A204.1 (cell line): ENCODE results near the gene MSRB1.
"Not testable (repeated sequence)": the region's sequence is repeated elsewhere in the genome, so short reads cannot be mapped to it uniquely, and the experiment has no call there.

ENCODE experiments used
- FAIRE-seq: peaks from 2 replicates; lab custom pipeline; 2012; peaks lifted over from hg19 to GRCh38; lab: Jason Lieb, UNC

Gene MSRB1

DNA sequence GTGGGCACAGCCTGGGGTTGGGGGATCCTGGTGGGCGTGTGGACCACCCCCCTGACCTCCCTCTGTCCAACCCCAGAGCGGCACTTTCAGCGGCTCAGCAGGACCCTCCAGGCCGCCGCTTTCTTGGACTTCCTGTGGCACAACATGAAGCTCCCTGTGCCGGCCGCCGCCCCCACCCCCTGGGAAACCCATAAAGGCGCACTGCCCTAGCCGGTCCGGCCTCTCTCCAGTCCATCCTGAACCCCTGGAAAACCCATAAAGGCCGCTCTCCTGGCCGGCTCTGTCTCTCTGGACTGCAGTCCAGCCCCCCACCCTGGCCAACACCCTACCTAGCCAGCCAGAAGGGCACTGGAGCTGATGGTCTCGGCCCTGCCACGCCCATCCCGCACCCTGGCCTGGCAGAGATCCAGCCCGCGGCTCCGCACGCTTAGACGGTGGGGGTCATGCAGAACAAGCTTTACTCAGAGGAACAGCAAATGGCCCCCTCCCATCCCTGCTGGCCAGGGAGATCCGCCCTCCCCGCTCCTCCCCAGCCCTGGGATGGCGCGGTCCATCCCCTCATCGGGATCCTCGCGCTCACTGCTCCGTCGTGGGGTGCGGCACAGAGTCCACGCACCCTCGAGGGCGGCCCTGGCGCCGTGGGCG is 35.6 kb upstream of the MSRB1 start:
- FAIRE-seq = no peak

- no peak for FAIRE-seq
Observed at GRCh38 chr16:1977875-1978268, 34.9 kb upstream of the MSRB1 start.

- no peak for FAIRE-seq
Observed at GRCh38 chr16:1976951-1977874, 34.2 kb upstream of the MSRB1 start.

GRCh38 chr16:1976216-1976520 is 33.2 kb upstream of the MSRB1 start:
- FAIRE-seq = no peak

DNA sequence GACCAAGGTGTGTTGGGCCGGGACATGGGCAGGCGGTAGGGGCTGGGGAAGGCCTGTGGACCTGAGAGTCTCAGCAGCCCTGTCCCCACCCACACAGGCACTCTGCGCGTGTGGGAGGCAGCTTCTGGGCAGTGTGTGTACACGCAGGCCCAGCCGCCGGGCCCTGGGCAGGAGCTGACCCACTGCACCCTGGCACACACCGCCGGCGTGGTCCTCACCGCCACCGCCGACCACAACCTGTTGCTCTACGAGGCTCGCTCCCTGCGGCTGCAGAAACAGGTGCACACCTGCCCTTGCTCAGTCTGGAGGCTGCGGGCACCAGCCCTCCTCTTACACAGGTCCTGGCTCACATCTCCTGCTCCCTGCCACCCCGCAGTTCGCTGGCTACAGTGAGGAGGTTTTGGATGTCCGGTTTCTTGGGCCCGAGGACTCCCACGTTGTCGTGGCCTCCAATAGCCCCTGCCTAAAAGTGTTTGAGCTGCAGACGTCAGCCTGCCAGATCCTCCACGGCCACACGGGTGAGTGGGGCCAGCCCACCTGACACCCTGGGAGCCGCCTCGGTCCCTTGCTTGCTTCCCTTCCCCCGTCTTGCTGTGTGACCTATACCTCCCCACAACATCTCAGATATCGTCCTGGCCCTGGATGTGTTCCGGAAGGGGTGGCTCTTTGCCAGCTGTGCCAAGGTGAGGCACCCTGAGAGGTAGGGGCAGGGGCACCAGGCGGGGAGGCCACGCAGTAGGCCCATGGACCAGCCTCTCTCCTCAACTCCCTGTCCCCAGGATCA is 32.6 kb upstream of the MSRB1 start:
- no peak for FAIRE-seq

GRCh38 chr16:1974157-1975070 is 31.4 kb upstream of the MSRB1 start:
- no peak for FAIRE-seq

- no peak for FAIRE-seq
Observed at GRCh38 chr16:1973461-1974156, 30.6 kb upstream of the MSRB1 start.

DNA sequence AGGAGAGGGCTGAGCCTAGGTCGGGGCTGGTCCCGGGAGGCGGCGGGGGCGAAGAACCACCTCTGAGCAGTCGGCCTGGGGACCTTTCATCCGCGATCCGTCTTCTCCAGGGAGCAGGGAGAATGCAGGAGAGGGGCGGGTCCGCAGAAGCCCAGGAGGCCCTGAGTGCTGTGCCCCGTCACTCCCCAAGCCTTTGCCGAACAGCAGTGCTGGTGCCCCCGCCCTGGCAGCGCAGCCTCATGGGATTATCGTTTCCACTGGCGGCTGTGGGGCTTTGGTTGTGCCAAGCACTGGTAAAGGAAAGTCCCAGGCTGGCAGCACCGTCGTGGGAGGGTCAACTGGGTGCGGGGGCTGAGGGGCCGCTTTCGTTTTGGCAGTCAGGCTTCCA is 29.5 kb upstream of the MSRB1 start:
- FAIRE-seq = no peak

- peak; percentile 76 for FAIRE-seq
Observed at GRCh38 chr16:1971796-1972489, 28.9 kb upstream of the MSRB1 start, which contains the start of gene TBL3. Gene TBL3 (plus strand): TSS chr16:1972053. CDS start chr16:1972165, 112 bp downstream.

DNA sequence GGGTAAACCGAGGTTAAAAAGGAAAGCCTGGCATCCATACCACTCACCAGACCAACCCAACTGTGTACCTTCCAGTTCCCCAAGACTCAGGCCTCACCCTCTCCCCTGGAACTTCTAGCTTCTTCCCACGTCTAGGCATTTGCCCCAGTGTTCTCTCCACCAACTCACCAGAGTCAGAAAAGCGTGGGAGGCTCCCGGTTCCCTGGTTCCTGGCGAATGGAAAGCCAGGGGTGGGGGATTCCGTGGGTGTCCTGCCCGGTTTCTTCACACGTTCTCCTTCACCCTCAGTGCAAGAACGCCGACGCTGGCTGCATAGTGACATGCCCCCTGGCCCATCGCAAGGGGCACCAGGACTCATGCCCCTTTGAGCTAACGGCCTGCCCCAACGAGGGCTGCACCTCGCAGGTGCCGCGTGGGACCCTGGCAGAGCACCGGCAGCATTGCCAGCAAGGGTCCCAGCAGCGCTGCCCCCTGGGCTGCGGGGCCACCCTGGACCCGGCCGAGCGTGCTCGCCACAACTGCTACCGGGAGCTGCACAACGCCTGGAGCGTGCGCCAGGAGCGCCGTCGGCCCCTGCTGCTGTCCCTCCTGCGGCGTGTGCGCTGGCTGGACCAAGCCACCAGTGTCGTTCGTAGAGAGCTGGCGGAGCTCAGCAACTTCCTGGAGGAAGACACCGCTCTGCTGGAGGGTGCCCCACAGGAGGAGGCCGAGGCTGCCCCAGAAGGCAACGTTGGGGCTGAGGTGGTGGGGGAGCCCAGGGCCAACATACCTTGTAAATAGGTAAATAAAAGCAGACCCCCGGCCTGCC is 25.4 kb upstream of the MSRB1 start:
- no peak for FAIRE-seq

DNA sequence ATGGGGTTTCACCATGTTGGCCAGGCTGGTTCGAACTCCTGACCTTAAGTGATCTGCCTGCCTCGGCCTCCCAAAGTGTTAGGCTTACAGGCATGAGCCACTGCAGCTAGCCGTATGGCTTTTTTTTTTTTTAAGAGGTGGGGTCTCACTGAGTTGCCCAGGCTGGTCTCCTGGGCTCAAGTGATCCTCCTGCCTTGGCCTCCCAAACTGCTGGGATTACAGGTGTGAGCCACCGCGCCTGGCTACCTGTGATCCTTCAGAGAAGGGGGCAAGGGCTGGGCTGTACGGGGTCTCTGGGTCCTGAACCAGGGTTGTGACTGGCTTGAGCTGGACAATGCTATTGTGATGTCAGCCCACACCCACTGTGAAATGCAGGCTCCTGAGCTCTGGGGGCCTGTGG is 23.5 kb upstream of the MSRB1 start, which contains the start of gene RNF151:
TSS of gene RNF151 (plus strand) at position 397 of the 400 bp plus-strand sequence. CDS start 26 bp downstream, outside the sequence.
- no peak for FAIRE-seq

- FAIRE-seq = no peak
Observed at GRCh38 chr16:1965396-1966001, 22.5 kb upstream of the MSRB1 start.

- FAIRE-seq = peak; percentile 96
Observed at GRCh38 chr16:1964506-1965395, 21.8 kb upstream of the MSRB1 start, which contains the start of gene RPS2. Gene RPS2 (minus strand): TSS chr16:1964826. CDS start chr16:1964625, 201 bp downstream.

DNA sequence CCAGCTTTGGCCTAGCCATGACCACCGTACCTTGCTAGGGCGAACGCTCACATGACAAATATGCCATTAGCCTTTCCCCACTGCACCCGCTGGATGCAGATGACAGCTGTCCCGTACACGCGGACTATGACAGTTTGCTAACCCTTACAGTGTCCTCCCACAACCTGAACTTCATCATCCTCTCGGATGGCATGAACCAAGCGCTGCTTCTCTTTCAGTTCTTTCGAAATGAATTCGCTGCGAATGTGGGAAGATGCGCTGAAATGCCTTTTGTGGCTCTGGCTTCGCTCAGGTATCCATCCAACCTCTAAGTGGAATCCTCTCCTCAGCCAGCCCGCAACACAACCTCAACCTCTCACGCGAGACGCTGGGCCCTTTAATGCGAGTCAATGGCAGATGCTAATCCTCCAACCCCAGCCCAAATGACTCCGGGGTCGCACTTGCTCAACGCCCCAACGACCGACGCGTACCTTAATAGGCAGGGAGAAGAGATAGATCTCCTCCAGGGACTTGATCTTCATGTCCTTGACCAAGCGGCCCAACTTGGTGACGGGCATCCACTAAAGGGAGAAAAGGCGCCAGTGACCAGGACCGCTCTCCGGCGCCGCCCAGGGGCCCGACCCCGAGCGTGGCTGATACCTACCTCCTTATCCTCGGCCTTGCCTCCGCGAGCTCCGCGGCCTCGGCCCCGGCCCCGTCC is 21.0 kb upstream of the MSRB1 start:
- no peak for FAIRE-seq

- not testable (repeated sequence) for FAIRE-seq
Observed at GRCh38 chr16:1962161-1963153, 19.5 kb upstream of the MSRB1 start.

GRCh38 chr16:1961651-1962067 is 18.7 kb upstream of the MSRB1 start:
- no peak for FAIRE-seq
